Adipocyte (in vitro differentiated cells): ENCODE measurements around the gene FIG4.

Experiments
- DNase-seq: peaks from one replicate; pipeline ENCODE4 v3.0.0-alpha.2; 2015; ENCODE audit warnings: low read depth
- H3K27me3 ChIP-seq: replicated peaks from 2 replicates; pipeline ENCODE4 v1.7.0; 2013; ENCODE audit warnings: mild to moderate bottlenecking, low read length, moderate library complexity; ENCODE audit not compliant: control insufficient read depth, insufficient read depth
- H3K36me3 ChIP-seq: 2 replicates; pipeline ENCODE4 v1.7.0; 2013; ENCODE audit warnings: low read length, mild to moderate bottlenecking, moderate library complexity; ENCODE audit not compliant: control insufficient read depth, insufficient read depth, severe bottlenecking
- H3K4me1 ChIP-seq: 2 replicates; pipeline ENCODE4 v1.7.0; 2013; ENCODE audit warnings: mild to moderate bottlenecking, low read length, moderate library complexity; ENCODE audit not compliant: control insufficient read depth, insufficient read depth
- H3K4me3 ChIP-seq: 2 replicates; pipeline ENCODE4 v1.7.0; 2013; ENCODE audit warnings: mild to moderate bottlenecking, low read length, moderate library complexity
- H3K9ac ChIP-seq: 2 replicates; pipeline ENCODE4 v1.7.0; 2013; ENCODE audit warnings: mild to moderate bottlenecking, low read length, moderate library complexity
- H3K9me3 ChIP-seq: 2 replicates; pipeline ENCODE4 v1.7.0; 2013; ENCODE audit warnings: mild to moderate bottlenecking, low read length, moderate library complexity; ENCODE audit not compliant: control insufficient read depth

Gene FIG4

DNA sequence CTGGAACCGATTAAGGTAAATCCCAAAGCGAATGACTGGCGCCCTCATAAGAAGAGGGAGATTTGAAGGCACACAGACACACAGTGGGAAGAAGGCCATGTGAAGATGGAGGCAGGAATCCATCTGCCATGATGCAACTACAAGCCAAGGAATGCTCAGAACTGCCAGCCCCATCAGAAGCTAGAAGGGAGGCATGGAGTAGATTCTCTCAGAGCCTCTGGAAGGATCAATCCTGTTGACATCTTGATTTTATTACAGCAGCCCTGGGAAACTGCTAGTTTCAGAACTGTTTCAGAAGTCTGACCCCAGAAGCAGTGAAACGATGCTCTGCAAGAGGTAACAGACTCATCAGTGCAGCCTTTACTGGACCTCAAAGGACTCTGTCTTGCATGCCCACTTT lies 183.5 kb downstream of the FIG4 start:
- H3K9me3 ChIP-seq = no peaks in the 10 kb centered on the region
- H3K9ac ChIP-seq = no peak overlapping the region
- no peak overlapping the region for H3K4me3 ChIP-seq
- H3K27me3 ChIP-seq = no peaks in the 10 kb centered on the region
- H3K36me3 ChIP-seq = no peaks in the 10 kb centered on the region
- no peak for DNase-seq
- peaks cover 14% of the 10 kb centered on the region for H3K4me1 ChIP-seq
